ENCODE measurements around the gene MANSC1. TPM values are rescaled to one million over a fixed set of nuclear protein-coding genes. Genes with fewer than 3 reads are reported as not detected.

The MANSC1 gene
- under 1 TPM; 0.35 to 0.44 TPM for total RNA-seq
- 1 to 10 TPM in 1 of 2 donors, under 1 TPM in 1; 0.50 to 1.4 TPM for polyA plus RNA-seq

- peak within 1 kb of the TSS; percentile 68 to 80 (median 74) for H3K4me3 Mint-ChIP-seq
- intact Hi-C loops (cut with micrococcal nuclease): loop anchor here (1.0 to 10.0 kb wide), 3 partner anchors 16 to 655 kb away; partner anchors contain the start of gene HEBP1
- no peaks in the 10 kb centered on the region for H3K27me3 Mint-ChIP-seq
- H3K36me3 ChIP-seq (ENCODE audit: insufficient read depth, low read length): no peaks in the 10 kb centered on the region
- H3K27me3 ChIP-seq (ENCODE audit: insufficient read depth, low read length): no peaks in the 10 kb centered on the region
- peak; percentile 56 to 61 (median 58) for DNase-seq
- no peaks in the 10 kb centered on the region for H3K9me3 Mint-ChIP-seq
- CTCF ChIA-PET (ENCODE audit: partially characterized antibody): interaction anchor here (0.6 to 1.8 kb wide), 10 partner anchors 8 to 769 kb away, joined by 3 to 8 read pairs (median 4); no protein-coding TSS in a partner anchor
- H3K9me3 ChIP-seq (ENCODE audit: control insufficient read depth in 1 of 2, low read length in 2 of 2): no peaks in the 10 kb centered on the region
- peaks cover 27 to 42% (median 31%) of the 10 kb centered on the region in 4 donors for H3K4me1 Mint-ChIP-seq
- H3K4me1 ChIP-seq (ENCODE audit: insufficient read depth, low read length): peaks cover 18% of the 10 kb centered on the region
- H3K36me3 Mint-ChIP-seq: no peaks in the 10 kb centered on the region
- POLR2A ChIA-PET (ENCODE audit: partially characterized antibody): interaction anchor here (0.9 to 3.6 kb wide), 15 partner anchors 9 to 387 kb away, joined by 3 to 22 read pairs (median 4); partner anchors contain the start of gene DUSP16
- H3K4me3 ChIP-seq (ENCODE audit: low read length in 2 of 2): peak within 1 kb of the TSS; percentile 36 to 42
- H3K27ac Mint-ChIP-seq: peak within 1 kb of the TSS; percentile 57 to 91 (median 88)
- peak within 1 kb of the TSS; percentile 58 for H3K27ac ChIP-seq (ENCODE audit: low read depth, low read length)
Measured at GRCh38 chr12:12349711-12350665, at the start of gene MANSC1. MANSC1 (minus strand) TSS chr12:12350242; CDS start chr12:12343314, 6,928 bp downstream.

- Histone ChIP-seq H3K27ac (ENCODE audit: low read depth, low read length) (no peak overlapping the region), H3K4me1 (ENCODE audit: insufficient read depth, low read length) (peaks cover 29% of the 10 kb centered on the region), H3K4me3 (ENCODE audit: low read length in 2 of 2) (no peak overlapping the region), H3K36me3 (ENCODE audit: insufficient read depth, low read length) (no peaks in the 10 kb centered on the region), H3K27me3 (ENCODE audit: insufficient read depth, low read length) (no peaks in the 10 kb centered on the region), H3K9me3 (ENCODE audit: control insufficient read depth in 1 of 2, low read length in 2 of 2) (no peaks in the 10 kb centered on the region)
- Mint-ChIP-seq H3K36me3 (peaks cover 29 to 39% of the 10 kb centered on the region in 2 donors), H3K27ac (peak overlapping the region in 6 of 7 donors; percentile 19 to 60 (median 49)), H3K4me3 (peak overlapping the region in 1 of 8 donors; percentile 9), H3K27me3 (no peaks in the 10 kb centered on the region), H3K4me1 (peaks cover 33 to 72% (median 57%) of the 10 kb centered on the region in 4 donors), H3K9me3 (peaks cover 0 to 2% (median 0%) of the 10 kb centered on the region in 8 donors)
- no peak for DNase-seq
- intact Hi-C loops (cut with micrococcal nuclease): no loop called here
- POLR2A ChIA-PET (ENCODE audit: partially characterized antibody): interaction anchor here (1.2 to 2.9 kb wide), 6 partner anchors 9 to 212 kb away, joined by 3 to 10 read pairs (median 4); no protein-coding TSS in a partner anchor
- CTCF ChIA-PET (ENCODE audit: partially characterized antibody): interaction anchor here (1.2 to 1.9 kb wide), 4 partner anchors 14 to 74 kb away, joined by 3 to 5 read pairs (median 4); no protein-coding TSS in a partner anchor
Measured at GRCh38 chr12:12399161-12399560, 49.1 kb upstream of the MANSC1 start.

GRCh38 chr12:12398026-12398859, 48.2 kb upstream of the MANSC1 start:
- Histone ChIP-seq H3K9me3 (ENCODE audit: control insufficient read depth in 1 of 2, low read length in 2 of 2) (no peaks in the 10 kb centered on the region), H3K4me1 (ENCODE audit: insufficient read depth, low read length) (peaks cover 26% of the 10 kb centered on the region), H3K36me3 (ENCODE audit: insufficient read depth, low read length) (no peaks in the 10 kb centered on the region), H3K27ac (ENCODE audit: low read depth, low read length) (no peak overlapping the region), H3K4me3 (ENCODE audit: low read length in 2 of 2) (no peak overlapping the region), H3K27me3 (ENCODE audit: insufficient read depth, low read length) (no peaks in the 10 kb centered on the region)
- peaks cover 0 to 2% (median 0%) of the 10 kb centered on the region in 8 donors for H3K9me3 Mint-ChIP-seq
- H3K4me1 Mint-ChIP-seq: peaks cover 26 to 64% (median 50%) of the 10 kb centered on the region in 4 donors
- H3K27me3 Mint-ChIP-seq: no peaks in the 10 kb centered on the region
- peak overlapping the region in 4 of 7 donors; percentile 32 to 71 (median 61) for H3K27ac Mint-ChIP-seq
- H3K4me3 Mint-ChIP-seq: no peak overlapping the region
- ChIA-PET CTCF (ENCODE audit: partially characterized antibody) (interaction anchor here (0.9 to 1.9 kb wide), 7 partner anchors 14 to 258 kb away, joined by 3 to 6 read pairs (median 3); no protein-coding TSS in a partner anchor), POLR2A (ENCODE audit: partially characterized antibody) (interaction anchor here (0.7 to 2.9 kb wide), 8 partner anchors 8 to 318 kb away, joined by 3 to 10 read pairs (median 4); no protein-coding TSS in a partner anchor)
- intact Hi-C loops (cut with micrococcal nuclease): no loop called here
- peaks cover 21 to 34% of the 10 kb centered on the region in 2 donors for H3K36me3 Mint-ChIP-seq
- DNase-seq: no peak

- no peaks in the 10 kb centered on the region for H3K36me3 ChIP-seq (ENCODE audit: insufficient read depth, low read length)
- ChIA-PET CTCF (ENCODE audit: partially characterized antibody) (interaction anchor here (0.6 to 1.9 kb wide), 4 partner anchors 13 to 259 kb away, joined by 3 to 6 read pairs (median 4); no protein-coding TSS in a partner anchor), POLR2A (ENCODE audit: partially characterized antibody) (interaction anchor here (1.2 to 2.9 kb wide), 3 partner anchors 69 to 319 kb away, joined by 3 to 10 read pairs (median 7); no protein-coding TSS in a partner anchor)
- no peaks in the 10 kb centered on the region for H3K9me3 ChIP-seq (ENCODE audit: control insufficient read depth in 1 of 2, low read length in 2 of 2)
- Mint-ChIP-seq H3K4me3 (no peak overlapping the region), H3K27ac (peak overlapping the region in 4 of 7 donors; percentile 42 to 77 (median 49)), H3K27me3 (no peaks in the 10 kb centered on the region), H3K36me3 (peaks cover 19 to 35% of the 10 kb centered on the region in 2 donors), H3K9me3 (peaks cover 0 to 2% (median 0%) of the 10 kb centered on the region in 8 donors), H3K4me1 (peaks cover 24 to 61% (median 45%) of the 10 kb centered on the region in 4 donors)
- intact Hi-C loops (cut with micrococcal nuclease): no loop called here
- DNase-seq: no peak
- H3K4me1 ChIP-seq (ENCODE audit: insufficient read depth, low read length): peaks cover 21% of the 10 kb centered on the region
- no peaks in the 10 kb centered on the region for H3K27me3 ChIP-seq (ENCODE audit: insufficient read depth, low read length)
- H3K27ac ChIP-seq (ENCODE audit: low read depth, low read length): no peak overlapping the region
- no peak overlapping the region for H3K4me3 ChIP-seq (ENCODE audit: low read length in 2 of 2)
Measured at GRCh38 chr12:12397184-12397583, 47.1 kb upstream of the MANSC1 start.

- Mint-ChIP-seq H3K4me3 (peak overlapping the region in 1 of 8 donors; percentile 30), H3K4me1 (peaks cover 24 to 61% (median 46%) of the 10 kb centered on the region in 4 donors), H3K9me3 (peaks cover 0 to 2% (median 0%) of the 10 kb centered on the region in 8 donors), H3K27ac (peak overlapping the region in 1 of 7 donors; percentile 60), H3K27me3 (no peaks in the 10 kb centered on the region), H3K36me3 (peaks cover 18 to 34% of the 10 kb centered on the region in 2 donors)
- ChIA-PET POLR2A (ENCODE audit: partially characterized antibody) (interaction anchor here (2.9 kb wide), 1 partner anchor 79 kb away, joined by 10 read pairs; no protein-coding TSS in a partner anchor), CTCF (ENCODE audit: partially characterized antibody) (interaction anchor here (0.6 kb wide), 1 partner anchor 37 kb away, joined by 3 read pairs; no protein-coding TSS in a partner anchor)
- Histone ChIP-seq H3K9me3 (ENCODE audit: control insufficient read depth in 1 of 2, low read length in 2 of 2) (no peaks in the 10 kb centered on the region), H3K27ac (ENCODE audit: low read depth, low read length) (no peak overlapping the region), H3K4me3 (ENCODE audit: low read length in 2 of 2) (no peak overlapping the region), H3K27me3 (ENCODE audit: insufficient read depth, low read length) (no peaks in the 10 kb centered on the region), H3K36me3 (ENCODE audit: insufficient read depth, low read length) (no peaks in the 10 kb centered on the region), H3K4me1 (ENCODE audit: insufficient read depth, low read length) (peaks cover 21% of the 10 kb centered on the region)
- DNase-seq: no peak
- intact Hi-C loops (cut with micrococcal nuclease): no loop called here
Measured at GRCh38 chr12:12396694-12397093, 46.7 kb upstream of the MANSC1 start.

GRCh38 chr12:12393171-12393570, 43.1 kb upstream of the MANSC1 start:
- Mint-ChIP-seq H3K36me3 (peaks cover 22 to 39% of the 10 kb centered on the region in 2 donors), H3K27ac (no peak overlapping the region), H3K4me1 (peaks cover 29 to 58% (median 38%) of the 10 kb centered on the region in 4 donors), H3K9me3 (no peaks in the 10 kb centered on the region), H3K27me3 (no peaks in the 10 kb centered on the region), H3K4me3 (no peak overlapping the region)
- no peak overlapping the region for H3K27ac ChIP-seq (ENCODE audit: low read depth, low read length)
- intact Hi-C loops (cut with micrococcal nuclease): no loop called here
- H3K9me3 ChIP-seq (ENCODE audit: control insufficient read depth in 1 of 2, low read length in 2 of 2): no peaks in the 10 kb centered on the region
- H3K4me3 ChIP-seq (ENCODE audit: low read length in 2 of 2): no peak overlapping the region
- no peaks in the 10 kb centered on the region for H3K36me3 ChIP-seq (ENCODE audit: insufficient read depth, low read length)
- H3K4me1 ChIP-seq (ENCODE audit: insufficient read depth, low read length): peaks cover 13% of the 10 kb centered on the region
- POLR2A ChIA-PET (ENCODE audit: partially characterized antibody): interaction anchor here (0.7 kb wide), 1 partner anchor 38 kb away, joined by 3 read pairs; no protein-coding TSS in a partner anchor
- CTCF ChIA-PET (ENCODE audit: partially characterized antibody): interaction anchor here (0.6 to 1.2 kb wide), 2 partner anchors 8 to 37 kb away, joined by 3 to 4 read pairs; no protein-coding TSS in a partner anchor
- no peak for DNase-seq
- no peaks in the 10 kb centered on the region for H3K27me3 ChIP-seq (ENCODE audit: insufficient read depth, low read length)
